LNCAP (cell line): ENCODE measurements around the gene PAX8.

Experiments
- CTCF ChIP-seq: fragments of 450-650 bp; IDR thresholded peaks from 2 replicates; pipeline ENCODE4 v1.5.1; 2017; ENCODE audit warnings: mild to moderate bottlenecking

Gene PAX8

GRCh38 chr2:113232740-113233139 is 46.0 kb downstream of the PAX8 start:
- TF ChIP-seq CTCF, result no peak

DNA sequence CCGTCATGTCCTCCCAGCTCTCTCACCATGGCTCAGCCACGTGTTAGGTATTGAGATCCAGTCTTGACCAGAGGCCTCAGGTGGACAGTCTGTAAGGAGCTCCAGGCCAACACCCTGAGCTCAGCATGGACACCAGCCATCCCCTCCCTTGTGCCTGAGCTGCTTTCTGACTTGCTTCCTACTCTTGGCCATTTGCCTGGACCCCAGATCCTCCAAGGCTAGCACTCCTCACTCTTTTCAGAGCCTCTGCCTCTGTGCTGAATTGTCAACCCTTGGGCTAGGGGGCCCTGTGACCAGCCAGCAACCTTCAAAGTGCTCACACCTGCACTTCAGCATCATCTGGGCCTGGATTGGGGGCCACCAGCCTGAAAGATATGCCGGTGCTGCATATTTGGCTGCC is 46.6 kb downstream of the PAX8 start:
- TF ChIP-seq CTCF, result no peak

DNA sequence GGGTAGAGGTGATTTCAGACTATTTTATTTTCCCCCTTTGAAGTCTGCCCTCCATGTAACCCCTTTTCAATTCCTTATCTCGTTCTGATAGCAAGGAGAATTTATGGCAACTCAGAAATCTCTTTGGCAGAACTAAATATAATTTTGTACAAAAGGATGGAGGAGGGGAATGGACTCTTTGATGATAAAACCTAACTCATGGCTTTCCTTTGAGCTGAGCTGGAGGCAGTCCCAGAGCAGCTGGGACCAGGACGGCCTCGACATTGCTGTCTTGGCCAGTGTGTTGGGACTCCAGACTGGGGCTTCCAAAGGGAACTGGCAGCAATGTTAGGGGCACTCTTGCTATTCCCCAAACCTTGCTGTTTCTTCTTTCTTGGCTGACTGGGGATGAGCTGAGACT is 47.7 kb downstream of the PAX8 start:
- no peak for TF ChIP-seq CTCF

- TF ChIP-seq CTCF, result no peak
These were observed 48.2 kb downstream of the PAX8 start for GRCh38 chr2:113230531-113230930.

DNA sequence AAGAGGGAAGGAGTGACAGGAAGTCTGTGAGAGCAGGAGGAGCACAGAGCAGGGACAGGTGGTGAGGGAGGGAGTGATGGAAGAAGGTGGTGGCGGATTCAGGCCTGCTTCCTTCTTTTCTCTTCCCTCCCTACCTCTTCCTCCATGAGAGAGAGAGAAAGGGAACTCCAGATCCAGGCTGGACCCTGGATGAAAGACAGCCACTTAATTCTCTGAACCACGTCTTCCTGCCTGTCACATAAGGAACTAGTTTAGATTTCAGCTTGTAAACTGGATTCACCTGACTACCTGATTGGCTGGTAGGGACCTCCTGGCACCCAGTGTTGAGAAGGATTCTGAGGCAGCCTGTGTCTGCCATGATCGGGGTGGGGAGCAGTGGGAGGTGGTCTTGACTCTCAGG is 48.9 kb downstream of the PAX8 start:
- no peak for TF ChIP-seq CTCF

DNA sequence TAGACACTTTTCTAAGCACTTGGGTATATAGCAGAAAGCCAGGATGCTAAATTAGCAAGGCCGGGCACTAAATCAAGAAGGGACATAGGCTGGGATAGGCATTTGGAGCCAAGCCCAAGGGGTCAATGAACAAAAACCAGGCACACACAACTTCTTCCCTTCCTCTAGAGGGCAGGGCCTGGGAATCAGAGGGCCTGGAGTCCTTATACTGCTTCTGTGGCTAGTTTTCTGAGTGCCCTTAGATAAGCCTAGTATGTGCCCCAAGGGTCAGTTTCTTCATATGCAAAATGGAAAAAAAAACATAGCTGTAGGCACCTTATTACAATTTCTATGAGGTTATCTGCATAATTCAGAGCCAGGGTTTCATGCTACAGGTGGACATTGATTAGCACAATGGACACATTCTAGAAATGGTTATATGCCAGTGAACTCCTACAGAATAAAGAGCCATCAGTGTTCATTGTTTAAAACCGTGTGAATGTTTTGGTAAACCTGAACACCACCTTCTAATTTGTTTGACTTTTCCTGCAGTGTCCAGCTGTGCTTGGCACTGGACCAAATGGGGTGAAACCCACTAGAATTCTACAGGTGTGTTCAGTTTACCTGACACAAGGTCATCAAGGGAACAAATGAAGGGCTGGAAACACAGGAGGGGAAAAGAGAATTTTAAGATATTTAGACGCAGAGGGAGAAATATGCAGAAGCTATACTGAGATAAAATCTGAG is 49.6 kb downstream of the PAX8 start:
- TF ChIP-seq CTCF, result no peak

DNA sequence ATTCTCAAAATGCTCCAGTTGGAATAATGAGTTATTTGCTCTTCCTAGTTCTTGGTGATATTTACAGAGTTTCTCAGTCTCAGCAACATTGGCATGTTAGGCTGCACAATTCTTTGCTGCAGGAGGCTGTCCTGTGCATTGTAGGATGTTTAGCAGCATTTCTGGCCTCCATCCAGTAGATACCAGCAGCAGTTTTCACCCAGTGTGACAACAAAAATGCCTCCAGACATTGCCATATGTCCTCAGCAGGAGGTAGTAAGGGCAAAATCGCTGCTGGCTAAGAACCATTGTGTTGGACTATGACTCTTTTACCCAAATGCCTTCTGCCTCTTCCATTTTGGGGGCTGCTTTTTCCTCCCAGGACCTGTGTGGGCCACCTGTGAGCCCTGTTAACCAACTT is 50.4 kb downstream of the PAX8 start:
- no peak for TF ChIP-seq CTCF

DNA sequence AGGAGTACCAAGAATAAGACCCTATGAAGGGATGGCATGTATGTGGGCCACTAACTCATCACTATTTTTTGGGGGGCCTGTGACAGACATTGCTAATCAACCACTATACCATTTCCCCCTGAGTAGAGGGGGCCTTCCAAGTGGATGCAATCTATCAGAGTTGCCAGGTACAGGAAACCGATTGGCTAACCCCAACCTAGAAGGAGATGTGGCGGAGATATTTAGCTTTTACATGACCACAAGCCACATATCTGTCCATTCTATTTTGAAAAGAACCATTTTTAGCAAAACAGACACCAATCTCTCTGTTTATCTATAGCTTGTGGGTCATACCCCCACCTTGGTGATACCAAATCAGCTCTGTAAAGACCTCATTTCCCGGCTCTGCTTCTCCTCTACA is 51.0 kb downstream of the PAX8 start:
- TF ChIP-seq CTCF, result no peak
